ENCODE data around the gene DCDC2.

Gene DCDC2

DNA sequence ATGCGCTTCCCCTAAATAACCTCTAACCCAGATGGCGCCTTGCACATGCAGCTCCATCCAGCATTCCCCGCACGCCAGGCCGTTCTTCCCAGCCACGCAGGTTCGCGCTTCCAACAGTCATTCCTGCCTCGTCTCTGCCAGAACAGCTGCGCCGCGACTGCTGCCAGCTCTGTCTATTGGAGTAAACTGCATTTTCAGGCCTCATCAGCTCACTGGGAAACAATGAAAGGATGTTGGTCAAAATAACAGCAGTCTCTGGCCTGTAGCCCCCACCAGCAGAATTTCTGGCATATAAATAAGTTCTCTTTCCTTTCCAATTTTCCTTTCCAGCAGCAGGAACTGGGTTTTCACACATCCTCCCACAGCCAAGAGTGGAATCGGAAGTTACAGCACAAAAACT lies 217.3 kb downstream of the DCDC2 start:
- no peak for DNase-seq

DNA sequence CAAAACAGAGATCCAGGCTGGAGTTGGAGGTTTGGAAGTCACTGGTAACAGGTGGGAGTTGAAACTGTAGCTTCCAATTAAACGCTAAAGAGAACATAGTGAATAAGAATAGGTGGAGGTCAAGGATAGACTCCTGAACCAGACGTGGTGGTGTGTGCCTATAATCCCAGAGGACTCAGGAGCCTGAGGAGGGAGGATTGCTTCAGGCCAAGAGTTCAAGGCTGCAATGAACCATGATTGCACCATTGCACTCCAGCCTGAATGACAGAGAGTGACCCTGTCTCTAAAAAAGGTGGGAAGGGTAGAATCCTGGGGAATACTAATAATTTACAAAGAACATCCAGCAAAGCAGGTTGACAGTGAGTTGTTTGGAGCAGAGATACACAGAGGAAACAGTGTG lies 218.2 kb downstream of the DCDC2 start:
- no peak for DNase-seq

DNA sequence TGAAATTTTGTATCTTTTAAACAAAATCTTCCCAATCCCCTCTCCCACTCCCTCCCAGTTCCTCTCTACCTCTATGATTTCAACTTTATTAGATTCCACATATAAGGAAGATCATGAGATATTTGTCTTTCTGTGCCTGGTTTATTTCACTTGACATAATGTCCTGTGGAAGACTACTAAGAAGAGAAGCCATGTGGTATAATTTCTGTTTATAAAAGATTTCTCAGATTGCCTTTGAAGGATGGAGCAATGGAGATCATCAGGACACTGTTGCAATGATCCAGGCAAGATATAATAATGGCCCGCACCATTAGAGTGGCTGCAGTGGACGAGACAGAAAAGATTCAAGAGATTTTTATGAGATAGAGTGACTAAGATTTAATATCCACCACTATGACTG lies 218.8 kb downstream of the DCDC2 start:
- DNase-seq, result no peak

GRCh38 chr6:24131751-24132150 lies 226.1 kb downstream of the DCDC2 start:
- DNase-seq, result no peak

GRCh38 chr6:24127316-24127715 lies 230.5 kb downstream of the DCDC2 start:
- no peak for DNase-seq

DNA sequence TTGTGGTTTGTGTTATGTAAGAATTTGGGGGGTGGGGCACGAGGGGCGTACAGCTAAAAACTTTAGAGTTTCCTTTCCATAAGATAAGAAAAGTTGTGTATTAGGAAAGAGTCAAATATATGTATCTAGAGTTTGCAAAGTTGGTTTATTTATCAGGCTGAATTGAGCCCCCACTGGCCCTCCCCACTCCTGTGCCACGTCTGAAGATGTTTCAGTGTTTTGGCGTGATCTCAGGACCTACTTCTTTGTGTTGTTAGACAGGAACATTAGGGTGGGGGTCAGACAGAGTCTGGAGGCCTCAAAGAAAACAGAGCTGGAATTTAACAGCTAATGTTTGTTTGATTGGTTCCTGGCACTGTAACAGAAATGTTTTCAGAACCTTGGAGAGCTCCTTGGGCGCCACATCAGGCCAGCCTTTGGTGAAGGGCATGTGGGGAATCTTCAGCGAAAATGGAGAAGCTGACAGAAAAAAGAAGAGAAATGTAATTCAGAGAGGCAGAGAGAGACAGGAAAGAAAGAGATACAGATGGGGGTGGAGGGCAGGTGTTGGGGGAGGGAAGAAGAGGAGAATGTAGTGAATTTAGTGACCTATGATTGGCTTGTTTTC lies 231.2 kb downstream of the DCDC2 start:
- DNase-seq, result no peak

DNA sequence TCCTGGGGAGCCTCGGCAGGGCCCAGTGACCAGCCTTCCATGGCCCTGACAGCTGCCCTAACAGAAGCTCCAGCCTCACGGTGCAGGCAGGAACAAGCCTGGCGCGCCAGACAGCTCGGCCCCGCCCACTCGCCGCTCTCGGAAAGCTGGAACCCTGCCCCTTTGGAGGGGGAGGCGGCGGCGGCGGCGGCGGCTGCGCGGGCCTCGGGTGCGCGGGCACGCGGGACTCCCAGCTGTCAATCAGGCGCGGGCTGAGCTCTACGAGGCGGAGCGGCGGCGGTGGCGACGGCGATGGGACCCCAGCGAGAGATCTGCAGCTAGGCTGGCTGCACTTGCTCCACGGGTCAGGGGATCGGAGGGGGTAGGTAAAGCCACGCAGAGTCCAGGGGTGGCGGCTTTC lies 231.9 kb downstream of the DCDC2 start, which contains the start of gene NRSN1:
TSS of gene NRSN1 (plus strand) at position 236 of the 400 bp plus-strand sequence. CDS start 8,113 bp downstream, outside the sequence.
- no peak for DNase-seq

DNA sequence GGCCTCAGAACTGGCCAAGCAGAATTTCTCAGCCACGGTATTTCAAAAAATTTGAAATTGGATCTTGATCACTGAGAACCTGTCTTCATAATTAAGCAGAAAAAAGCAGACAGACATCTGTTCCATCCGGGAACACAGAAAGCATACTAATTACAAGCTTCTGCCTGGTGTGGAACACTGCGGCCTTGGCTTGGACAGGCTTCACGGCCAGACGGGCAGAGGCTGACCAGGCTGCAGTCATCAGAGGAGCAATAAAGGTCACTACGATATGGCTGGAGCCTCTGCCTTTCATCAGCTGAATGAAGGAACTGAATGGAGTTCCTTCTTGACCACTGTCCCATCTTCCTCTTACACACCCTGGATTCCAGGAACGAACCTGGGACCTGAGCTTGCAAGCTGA lies 235.7 kb downstream of the DCDC2 start:
- DNase-seq, result no peak

Measured in activated CD4-positive, CD25-positive, alpha-beta regulatory T cell treated with anti-CD3 and anti-CD28 coated beads, Interleukin-2, amount 50 U/mL, for 72 hours (primary cell).